MV-4-11 (cell line): ENCODE measurements around the gene EIF2S2.

ENCODE experiments used
- DNase-seq: peaks from one replicate; lab custom pipeline; 2025; lab: John Stamatoyannopoulos, UW

The EIF2S2 gene

DNA sequence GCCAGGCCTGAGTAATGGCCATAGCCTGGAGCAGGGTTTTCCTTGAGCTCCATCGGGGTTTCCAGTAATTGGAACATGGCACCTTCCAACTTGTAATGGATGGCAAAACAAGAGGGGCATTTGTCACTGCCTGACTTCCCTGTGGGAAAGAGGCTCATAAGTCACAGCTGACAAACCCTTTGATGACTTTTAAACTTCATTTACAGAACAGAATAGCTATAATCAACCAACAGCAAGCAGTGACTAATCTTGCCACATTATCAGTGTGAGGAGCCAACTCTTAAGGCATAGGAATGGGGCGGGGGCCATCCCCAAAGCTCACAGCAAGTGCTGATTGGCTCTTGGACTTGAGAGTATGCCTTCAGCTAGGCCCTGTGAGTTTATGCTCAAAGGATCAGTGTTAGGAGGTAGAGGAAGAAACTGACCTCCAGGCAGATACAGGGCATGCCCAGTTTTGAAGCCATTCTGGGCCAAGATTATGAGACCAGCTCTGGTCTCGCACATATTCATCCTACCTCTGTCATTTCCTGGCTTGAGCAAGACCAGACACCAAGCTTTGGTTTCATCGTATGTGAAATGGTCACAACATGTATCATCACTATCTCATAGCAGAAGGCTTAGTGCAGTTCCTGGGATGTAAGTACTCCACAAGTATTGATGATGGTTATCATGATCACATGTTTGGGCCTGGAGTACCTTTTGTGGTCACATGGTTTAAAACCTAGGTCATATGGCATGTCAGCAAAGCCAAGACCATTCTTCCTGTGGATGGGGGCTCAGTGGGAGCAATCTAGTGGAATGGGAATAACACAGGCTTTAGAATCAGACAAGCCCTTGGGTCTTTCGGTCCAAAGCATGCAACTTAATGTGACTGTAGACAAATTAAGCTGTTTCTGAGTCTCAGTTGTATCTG, 49.2 kb downstream of the EIF2S2 start:
- no peak for DNase-seq

DNA sequence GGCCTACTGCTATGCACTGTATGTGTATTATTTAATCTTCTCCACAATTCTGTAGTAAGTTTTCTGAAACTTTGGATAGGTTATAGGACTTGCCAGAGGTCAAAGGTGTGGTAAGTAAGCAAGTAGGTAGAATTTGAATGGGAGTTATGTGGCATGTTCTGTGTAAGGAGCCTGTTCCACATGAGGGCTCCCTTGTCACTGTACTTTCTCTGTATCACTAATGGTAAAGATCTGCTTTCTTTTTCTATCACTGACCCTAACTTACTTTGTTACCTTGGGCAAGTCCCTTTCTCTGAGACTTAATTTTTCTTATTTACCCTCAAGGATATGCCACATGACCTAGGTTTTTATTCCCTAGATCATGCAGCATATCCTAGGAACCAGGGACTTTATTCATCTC, 50.3 kb downstream of the EIF2S2 start:
- no peak for DNase-seq

DNA sequence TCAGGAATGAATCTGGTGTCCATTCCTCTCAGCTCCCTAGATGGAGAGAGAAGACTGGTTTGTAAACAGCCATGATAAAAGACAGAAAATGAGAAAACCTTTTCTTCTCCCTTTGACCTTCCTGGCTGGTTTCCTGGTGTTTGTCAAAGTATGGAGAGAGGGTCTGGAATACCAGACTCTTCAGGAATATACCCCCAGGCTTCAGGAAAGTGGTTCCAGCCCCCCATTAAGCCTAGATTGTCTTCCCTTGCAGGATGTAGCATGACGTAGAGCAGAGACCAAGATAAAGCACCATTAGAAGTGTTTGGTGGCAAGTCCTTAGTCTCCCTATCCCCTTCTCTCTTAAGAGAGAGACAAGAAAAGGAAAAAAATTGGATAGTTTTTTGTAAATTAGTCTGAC, 51.1 kb downstream of the EIF2S2 start:
- DNase-seq: no peak

DNA sequence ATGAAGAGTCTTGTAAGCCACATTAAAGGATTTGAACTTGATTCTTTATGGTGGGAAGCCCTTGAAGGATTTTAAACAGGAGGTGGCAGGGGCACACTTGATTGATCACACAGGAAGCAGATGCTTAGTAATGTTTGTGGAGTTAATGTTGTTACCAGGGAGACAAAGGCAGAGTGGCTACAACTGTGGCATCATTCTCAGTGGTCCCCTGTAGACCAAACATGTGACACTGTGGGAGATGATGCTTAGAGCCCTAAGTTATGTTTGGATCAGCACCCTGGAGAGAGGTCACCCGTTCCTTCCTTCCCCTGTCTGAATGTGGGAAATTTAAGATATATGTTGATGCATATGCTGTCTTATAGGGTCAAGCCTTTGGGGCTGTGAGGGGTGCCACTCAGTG, 53.2 kb downstream of the EIF2S2 start:
- peak; percentile 15 for DNase-seq

DNA sequence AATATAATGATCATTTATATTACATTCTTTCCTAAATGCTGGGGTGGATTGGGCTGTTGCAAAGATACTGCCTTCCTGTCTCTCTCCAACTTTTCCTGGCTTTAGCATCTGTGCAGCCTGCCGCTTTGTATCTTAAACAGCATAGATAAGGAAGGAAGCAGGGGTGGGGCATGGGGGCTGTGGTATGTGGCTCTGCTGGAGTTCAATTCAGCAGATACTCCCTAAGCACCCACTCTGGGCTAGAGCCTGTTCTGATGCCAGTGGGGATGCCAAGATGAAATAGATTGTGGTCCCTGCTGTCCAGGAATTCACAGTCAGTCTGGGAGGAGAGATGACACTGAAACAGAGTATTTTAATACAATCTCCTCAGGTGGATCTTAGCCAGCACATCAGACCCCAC, 56.8 kb downstream of the EIF2S2 start:
- DNase-seq: no peak

DNA sequence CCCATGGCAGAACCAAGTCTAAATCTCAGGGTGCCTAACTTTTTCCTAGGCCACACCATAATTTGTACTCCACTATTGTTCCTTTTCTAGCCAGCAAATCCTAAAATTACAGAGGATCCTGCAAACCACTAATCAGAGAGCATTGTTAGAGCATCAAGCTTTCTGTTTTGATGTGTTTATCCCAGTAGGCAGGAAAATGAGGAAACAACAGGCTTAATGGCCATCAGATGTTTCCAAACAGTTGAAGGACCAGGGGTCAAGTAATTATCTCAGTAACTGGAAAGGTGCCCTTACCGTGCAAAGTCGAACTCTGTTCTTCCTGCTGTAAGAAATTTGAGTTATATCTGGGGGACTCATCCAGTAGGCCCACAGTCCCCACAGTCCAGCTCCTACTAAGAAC, 59.6 kb downstream of the EIF2S2 start:
- no peak for DNase-seq

DNA sequence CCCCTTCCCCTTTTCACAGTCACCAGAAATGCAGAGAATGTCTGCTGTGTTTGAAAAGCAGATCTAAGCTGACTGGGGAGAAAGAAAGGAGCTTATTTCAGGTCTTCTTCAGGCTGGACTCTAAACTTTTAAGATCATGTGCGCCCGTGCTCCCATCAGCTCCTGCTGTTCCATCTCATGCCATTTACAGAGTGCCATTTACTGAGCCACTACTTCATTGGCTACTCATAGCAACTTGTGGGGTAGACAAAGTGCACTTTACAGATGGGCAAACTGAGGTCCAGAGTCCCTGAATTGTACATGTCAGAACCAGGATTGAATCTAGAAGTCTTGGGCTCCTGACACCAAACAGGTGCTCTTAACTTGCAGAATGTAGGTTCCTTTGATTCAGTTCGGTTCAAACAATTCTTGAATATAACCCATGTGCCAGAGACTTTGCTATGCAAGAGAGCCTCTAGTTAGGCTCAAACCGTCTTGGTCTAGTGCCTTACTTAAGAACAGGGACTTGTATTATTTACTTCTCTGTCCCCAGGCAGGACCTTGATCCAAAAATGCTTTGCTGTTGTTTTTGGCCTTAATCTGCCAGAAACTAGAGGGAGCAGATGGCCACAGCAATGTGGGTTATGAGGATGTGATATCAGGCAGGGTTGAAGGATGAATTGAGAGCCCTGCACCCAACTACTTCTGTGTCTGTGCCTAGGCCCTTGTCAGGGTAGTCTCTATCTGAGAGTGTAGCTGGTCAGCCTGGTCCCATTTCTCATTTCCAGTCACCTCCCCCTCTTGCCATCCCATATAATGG, 61.9 kb downstream of the EIF2S2 start:
- no peak for DNase-seq

DNA sequence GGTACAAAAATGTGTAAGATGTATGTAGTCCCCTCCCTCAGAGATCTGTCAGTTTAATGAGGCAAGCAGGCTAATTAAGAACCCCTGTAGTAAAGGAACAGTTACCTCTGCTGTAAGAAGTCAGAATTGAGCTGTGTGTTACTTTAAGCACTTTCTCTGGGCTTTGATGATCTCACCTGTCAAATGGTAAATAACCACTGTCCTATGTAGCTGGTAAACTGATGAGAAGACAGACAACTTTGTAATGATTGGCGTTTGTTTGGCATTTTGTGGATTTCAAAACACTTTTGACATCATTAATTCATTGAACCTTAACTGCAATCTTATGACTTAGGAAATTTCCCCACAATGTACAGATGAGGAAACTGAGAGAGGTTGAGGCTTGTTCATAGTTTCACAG, 62.7 kb downstream of the EIF2S2 start:
- DNase-seq: no peak

DNA sequence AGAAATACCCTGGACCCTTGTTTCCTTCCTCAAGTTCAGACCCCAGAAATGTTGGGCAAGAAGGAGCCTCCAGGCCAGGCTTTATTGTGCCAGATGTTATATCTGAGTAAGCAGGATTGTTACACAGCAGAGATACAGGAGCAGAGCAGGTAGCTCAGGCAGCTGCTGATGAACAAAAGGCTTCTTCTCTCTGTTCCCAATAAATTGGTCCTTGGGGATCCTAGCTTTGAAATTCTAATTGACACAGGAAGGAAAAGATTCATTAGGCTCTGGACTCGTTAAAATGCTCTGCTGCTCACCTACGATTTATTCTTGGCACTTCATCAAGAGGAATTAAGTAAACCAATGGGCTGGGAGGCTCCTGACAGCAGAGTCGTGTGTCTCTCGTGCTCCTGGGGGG, 64.1 kb downstream of the EIF2S2 start:
- no peak for DNase-seq

DNA sequence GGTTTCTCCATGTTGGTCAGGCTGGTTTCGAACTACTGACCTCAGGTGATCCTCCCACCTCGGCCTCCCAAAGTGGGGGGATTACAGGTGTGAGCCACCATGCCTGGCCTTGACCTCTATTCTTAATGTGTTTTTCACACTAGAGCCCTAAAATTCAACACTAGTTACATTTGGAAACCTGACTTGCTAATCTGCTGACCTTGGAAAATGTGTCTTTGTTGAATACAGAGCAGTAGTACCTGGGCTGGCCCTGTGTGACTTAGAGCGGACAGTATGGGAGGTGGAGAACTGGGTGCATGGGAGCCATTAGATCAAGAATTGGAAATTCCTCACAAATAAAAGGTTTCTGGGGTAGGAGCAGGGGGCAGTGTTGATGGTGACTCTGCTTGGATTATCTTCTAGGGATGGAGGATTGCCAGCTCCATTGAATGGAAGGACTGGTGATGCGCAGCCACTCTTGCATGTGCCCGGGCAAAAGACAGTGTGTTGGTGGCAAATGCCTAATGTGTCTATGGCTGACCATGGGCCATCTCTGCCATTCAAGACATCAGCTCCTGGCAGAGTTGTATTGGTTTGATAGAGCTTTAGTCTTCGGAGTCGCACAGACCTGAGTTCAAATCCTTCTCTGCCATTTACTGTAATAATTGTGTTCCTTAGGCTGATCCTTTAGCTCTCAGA, 64.9 kb downstream of the EIF2S2 start:
- DNase-seq: no peak

DNA sequence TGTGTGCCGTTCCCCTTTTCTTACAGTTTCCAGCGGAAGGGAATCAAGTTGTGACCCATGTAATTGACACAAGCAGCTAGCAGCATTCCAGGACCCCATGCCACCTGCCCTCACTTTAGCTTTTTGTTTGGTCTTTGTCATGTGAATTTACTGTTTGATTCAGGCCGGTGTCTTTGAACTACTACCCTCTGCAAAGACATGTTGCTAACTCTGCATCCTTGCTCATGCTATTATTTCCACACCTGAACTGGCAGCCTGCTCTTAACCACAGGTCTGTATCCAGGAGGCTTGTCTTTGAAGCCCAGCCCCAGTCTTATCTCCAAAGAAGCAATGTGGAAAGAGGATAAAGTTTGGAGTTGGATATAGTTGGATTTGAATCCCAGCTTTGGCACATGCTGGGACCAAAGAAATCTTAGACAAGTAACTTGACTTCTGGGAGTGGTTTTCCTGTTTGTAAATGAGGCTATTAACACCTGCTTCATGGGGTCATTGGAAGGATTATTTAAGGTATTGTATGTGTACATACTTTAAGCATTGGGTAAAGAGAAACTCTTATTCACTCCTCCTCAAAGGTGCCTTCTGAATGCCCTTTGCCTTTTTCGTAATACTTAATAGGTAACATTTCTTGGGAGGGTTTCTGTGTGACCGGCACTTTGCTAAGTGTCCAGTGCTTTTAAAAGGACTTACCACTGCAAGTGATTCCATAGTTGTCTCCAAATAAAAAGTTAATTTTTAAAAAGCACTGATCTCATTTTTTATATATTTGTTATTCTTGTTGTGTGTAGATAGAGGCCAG, 65.9 kb downstream of the EIF2S2 start:
- DNase-seq: no peak

DNA sequence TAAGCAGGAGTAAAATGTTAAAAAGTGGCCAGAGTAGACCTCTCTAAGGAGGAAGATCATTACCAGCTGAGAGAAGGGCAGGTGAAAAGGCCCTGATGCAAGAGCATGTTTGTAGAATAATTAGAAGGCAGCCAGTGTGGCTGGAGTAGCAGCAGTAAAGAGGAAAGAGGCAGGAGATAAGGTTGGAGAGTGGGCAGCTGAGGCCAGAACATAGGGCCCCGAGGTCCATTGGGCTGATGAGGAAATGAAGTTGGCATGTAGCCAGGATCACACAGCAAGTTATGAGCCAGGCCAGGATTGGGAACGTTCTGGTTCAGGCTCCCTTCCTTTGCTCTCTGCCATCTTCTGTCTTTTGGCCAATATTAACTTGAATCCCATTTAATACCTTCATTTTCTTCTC, 66.7 kb downstream of the EIF2S2 start:
- DNase-seq: no peak

DNA sequence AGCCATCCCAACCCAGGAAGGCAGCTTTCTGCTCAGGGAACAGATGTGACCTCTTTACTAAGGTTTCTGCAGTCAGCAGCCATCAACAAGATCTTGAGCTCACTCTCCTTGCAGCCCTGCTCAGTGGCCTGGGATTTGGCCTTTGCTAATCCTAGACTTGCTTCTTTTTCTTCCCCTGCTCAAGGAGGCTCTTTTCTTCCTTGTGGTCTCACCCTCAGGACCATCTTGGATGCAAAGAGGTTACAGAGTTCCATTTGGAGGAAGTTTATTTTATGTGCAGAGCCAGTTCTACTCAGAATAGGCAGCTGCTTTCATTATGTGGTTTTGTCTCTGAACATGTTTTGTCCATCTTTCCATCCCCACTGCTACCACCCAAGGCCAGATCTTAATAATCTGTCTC, 69.0 kb downstream of the EIF2S2 start:
- no peak for DNase-seq

DNA sequence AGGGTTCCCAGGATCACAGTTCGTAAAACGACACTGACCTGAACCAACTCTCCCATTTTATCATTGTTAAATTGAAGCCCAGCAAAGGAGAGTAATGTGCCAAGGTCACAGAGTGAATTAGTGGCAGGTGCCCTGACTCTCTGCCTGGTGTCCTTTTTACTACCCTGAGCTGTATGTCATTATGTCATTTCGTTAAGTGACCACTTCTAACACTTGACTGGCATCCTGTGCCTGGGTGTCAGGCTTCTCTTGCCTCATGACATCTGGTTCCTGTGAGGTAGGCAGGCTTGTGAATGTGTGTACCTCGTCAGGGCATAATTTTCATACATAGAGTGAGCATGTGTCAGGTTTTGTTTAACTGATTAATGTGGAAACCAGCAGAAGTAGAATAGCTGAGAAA, 69.8 kb downstream of the EIF2S2 start:
- no peak for DNase-seq

DNA sequence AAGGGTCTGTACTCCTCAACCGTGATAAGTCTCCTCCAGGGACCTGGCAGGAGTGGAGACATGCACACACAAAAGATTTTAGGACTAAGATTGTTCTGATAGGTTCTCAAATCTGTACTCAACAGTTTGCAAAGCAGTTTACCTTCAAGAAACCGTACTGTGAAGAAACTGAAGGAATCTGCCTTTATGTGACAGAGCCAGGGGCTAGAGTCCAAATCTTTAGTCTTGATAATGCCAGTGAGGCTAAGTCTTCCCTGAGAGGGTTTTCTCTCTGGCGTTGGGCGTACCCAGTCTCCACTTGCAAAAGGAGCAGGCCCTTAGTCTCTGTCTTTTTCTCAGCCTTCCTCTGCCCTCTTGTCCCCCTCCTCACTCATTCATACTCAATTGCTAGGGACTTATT, 70.8 kb downstream of the EIF2S2 start:
- DNase-seq: no peak

DNA sequence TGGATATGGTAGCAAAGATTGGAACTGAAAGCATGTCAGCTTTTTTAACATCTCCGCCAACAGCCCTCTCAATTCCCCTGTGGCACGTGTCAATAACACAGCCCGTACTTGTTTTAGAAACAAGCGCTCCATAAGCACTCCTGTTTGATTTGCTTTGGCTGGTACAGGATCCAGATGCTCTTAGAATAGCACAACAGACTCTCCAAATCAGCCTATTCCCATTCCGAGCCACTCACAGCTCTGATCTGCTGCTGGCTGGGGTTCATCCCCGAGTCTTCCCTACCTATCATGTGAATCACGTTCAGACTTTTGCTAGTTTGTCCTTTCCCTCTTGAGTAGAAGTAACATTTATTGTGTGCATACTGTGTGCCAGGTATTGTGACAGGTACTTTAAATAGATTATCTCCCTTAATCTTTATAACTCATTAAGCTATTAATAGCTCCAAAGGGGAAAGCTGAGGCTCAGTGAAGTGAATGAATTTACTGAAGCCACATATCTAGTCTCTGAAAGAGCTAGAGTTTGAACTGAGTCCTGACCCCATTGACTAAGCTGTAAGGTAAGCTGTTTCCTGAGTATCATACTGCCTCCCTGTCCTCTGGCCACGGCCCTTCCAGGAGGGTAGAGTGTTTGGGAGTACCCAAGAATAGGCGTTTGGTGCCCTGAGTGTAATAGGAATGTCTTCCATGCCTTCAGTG, 71.6 kb downstream of the EIF2S2 start:
- DNase-seq: no peak
